Suprapubic skin (tissue), 4 donors: ENCODE results near the gene GRIA4. TPM values are rescaled to one million over a fixed set of nuclear protein-coding genes. Genes with fewer than 3 reads are reported as not detected.
"Not testable (repeated sequence)": the region's sequence is repeated elsewhere in the genome, so short reads cannot be mapped to it uniquely, and the experiment has no call there.

ENCODE experiments used
- DNase-seq, 2 donors: peaks; one replicate each; pipeline ENCODE4 v3.0.0-alpha.2; 2019; ENCODE audit warnings: low spot score in 2 of 2
- H3K27ac ChIP-seq: fragments of 200-600 bp; sonication (generic); one replicate; pipeline ENCODE4 v1.5.1; 2019
- H3K27me3 ChIP-seq: fragments of 200-600 bp; sonication (generic); one replicate; pipeline ENCODE4 v1.5.1; 2019
- H3K36me3 ChIP-seq: fragments of 200-600 bp; sonication (generic); one replicate; pipeline ENCODE4 v1.5.1; 2019
- H3K4me1 ChIP-seq: fragments of 200-600 bp; sonication (generic); one replicate; pipeline ENCODE4 v1.5.1; 2019
- H3K4me3 ChIP-seq: fragments of 200-600 bp; sonication (generic); one replicate; pipeline ENCODE4 v1.5.1; 2019; ENCODE audit warnings: mild to moderate bottlenecking
- H3K9me3 ChIP-seq: fragments of 200-600 bp; sonication (generic); one replicate; pipeline ENCODE4 v1.5.1; 2019
- CTCF ChIP-seq, 2 donors: fragments of 200-600 bp in 1 of 2; fragments of 450-650 bp in 1 of 2; sonication (generic) in 1 of 2; IDR thresholded peaks; one replicate each; pipeline ENCODE4 v1.5.1; 2016 to 2019; ENCODE audit warnings: antibody characterized with exemption in 2 of 2, mild to moderate bottlenecking in 1 of 2, moderate library complexity in 1 of 2
- EP300 ChIP-seq: sonication (generic); formaldehyde crosslinking; IDR thresholded peaks from one replicate; pipeline ENCODE4 v1.6.1; 2017; ENCODE audit warnings: antibody characterized with exemption
- POLR2A ChIP-seq, 2 donors: fragments of 450-650 bp; IDR thresholded peaks; one replicate each; pipeline ENCODE4 v1.6.1; 2017; ENCODE audit warnings: antibody characterized with exemption in 2 of 2, mild to moderate bottlenecking in 2 of 2, moderate library complexity in 2 of 2
- POLR2AphosphoS5 ChIP-seq, 3 donors: sonication (generic); formaldehyde crosslinking; IDR thresholded peaks; one replicate each; pipeline ENCODE4 v1.6.1; 2017; ENCODE audit warnings: antibody characterized with exemption in 3 of 3
- WGBS: methylation state at CpG from one replicate; pipeline ENCODE4 v1.1.5; 2018; 5-methylcytosine and 5-hydroxymethylcytosine counted together
- total RNA-seq, 4 donors: library from RNA; depleted of rRNA; stranded (reverse); fragments of >200 nt; gene quantifications; one replicate each; pipeline ENCODE4 v1.1.0, GENCODE V29; 2016

The GRIA4 gene
- total RNA-seq, 4 donors from 2014 or later, result 1.1 to 2.3 (median 1.8) TPM

GRCh38 chr11:105867742-105868141, 257.9 kb downstream of the GRIA4 start:
- no peaks in the 10 kb centered on the region for H3K36me3 ChIP-seq
- no peak for TF ChIP-seq CTCF (IDR thresholded peaks at IDR 0.05)
- TF ChIP-seq POLR2A (IDR thresholded peaks at IDR 0.05), result no peak
- TF ChIP-seq EP300, result no peak
- no peak for TF ChIP-seq POLR2AphosphoS5 (IDR thresholded peaks at IDR 0.05)

GRCh38 chr11:105868762-105869285, 259.0 kb downstream of the GRIA4 start:
- TF ChIP-seq POLR2AphosphoS5 (IDR thresholded peaks at IDR 0.05) (no peak), POLR2A (IDR thresholded peaks at IDR 0.05) (no peak), CTCF (IDR thresholded peaks at IDR 0.05) (no peak), EP300 (no peak)
- no peaks in the 10 kb centered on the region for H3K9me3 ChIP-seq
- H3K27me3 ChIP-seq, result no peaks in the 10 kb centered on the region
- DNase-seq, result no peak
- H3K4me3 ChIP-seq, result no peak overlapping the region
- H3K27ac ChIP-seq, result no peak overlapping the region
- WGBS, result 78% methylated on average over 4 of the region's 4 CpGs
- no peaks in the 10 kb centered on the region for H3K36me3 ChIP-seq
- H3K4me1 ChIP-seq, result no peaks in the 10 kb centered on the region

More at GRCh38 chr11:105867742-105868141, 257.9 kb downstream of the GRIA4 start:
- no peak for DNase-seq
- H3K27ac ChIP-seq, result no peak overlapping the region
- WGBS, result 58% methylated on average over 2 of the region's 2 CpGs
- no peaks in the 10 kb centered on the region for H3K27me3 ChIP-seq
- H3K9me3 ChIP-seq, result no peaks in the 10 kb centered on the region
- H3K4me1 ChIP-seq, result no peaks in the 10 kb centered on the region
- H3K4me3 ChIP-seq, result no peak overlapping the region

DNA sequence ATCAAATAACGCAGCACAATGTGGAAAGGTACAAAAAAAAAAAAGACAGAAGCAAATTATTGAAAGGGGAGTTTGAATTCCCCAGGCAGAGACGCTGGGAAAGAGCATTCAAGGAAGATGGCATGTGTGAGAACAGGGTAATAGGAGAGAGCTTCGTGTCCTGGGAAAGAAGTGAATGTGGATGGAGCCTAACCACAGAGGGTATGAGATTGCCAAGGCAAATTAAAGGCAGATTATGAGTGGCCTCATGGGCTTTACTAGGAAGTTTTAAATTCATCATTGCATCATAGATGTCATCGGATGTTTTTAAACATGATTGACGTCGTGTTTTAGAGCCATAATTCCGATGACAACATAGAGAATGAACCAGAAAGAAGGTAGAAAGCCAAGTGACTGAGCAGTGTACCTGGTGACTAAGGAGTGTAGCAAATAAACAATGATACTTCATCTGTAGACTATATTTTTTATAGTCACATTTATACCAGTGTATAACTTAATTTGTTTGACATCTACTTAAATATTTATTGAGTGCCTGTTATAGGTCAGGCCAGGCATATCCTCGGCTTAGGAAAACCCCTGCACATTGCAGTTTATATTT, 260.7 kb downstream of the GRIA4 start:
- WGBS, result 51% methylated on average over 8 of the region's 8 CpGs
- no peaks in the 10 kb centered on the region for H3K9me3 ChIP-seq

GRCh38 chr11:105878510-105878909, 268.6 kb downstream of the GRIA4 start:
- no peaks in the 10 kb centered on the region for H3K4me1 ChIP-seq
- WGBS, result 100% methylated on average over 1 of the region's 3 CpGs
- H3K27me3 ChIP-seq, result no peaks in the 10 kb centered on the region
- no peak for DNase-seq
- no peaks in the 10 kb centered on the region for H3K9me3 ChIP-seq
- no peak overlapping the region for H3K4me3 ChIP-seq
- H3K36me3 ChIP-seq, result no peaks in the 10 kb centered on the region
- no peak overlapping the region for H3K27ac ChIP-seq
- TF ChIP-seq EP300 (no peak), POLR2AphosphoS5 (IDR thresholded peaks at IDR 0.05) (no peak), CTCF (IDR thresholded peaks at IDR 0.05) (no peak), POLR2A (IDR thresholded peaks at IDR 0.05) (no peak)

More for the DNA sequence above, 260.7 kb downstream of the GRIA4 start:
- H3K36me3 ChIP-seq, result no peaks in the 10 kb centered on the region
- no peak for TF ChIP-seq EP300
- H3K27ac ChIP-seq, result no peak overlapping the region
- no peak overlapping the region for H3K4me3 ChIP-seq
- H3K4me1 ChIP-seq, result no peaks in the 10 kb centered on the region
- DNase-seq, result no peak
- H3K27me3 ChIP-seq, result no peaks in the 10 kb centered on the region

- H3K9me3 ChIP-seq, H3K27me3 ChIP-seq, H3K4me3 ChIP-seq, H3K4me1 ChIP-seq, DNase-seq, H3K27ac ChIP-seq, H3K36me3 ChIP-seq: not testable (repeated sequence)
- WGBS, result 95% methylated on average over 4 of the region's 5 CpGs
These were observed 269.1 kb downstream of the GRIA4 start for GRCh38 chr11:105878927-105879326.

- no peaks in the 10 kb centered on the region for H3K4me1 ChIP-seq
- no peak overlapping the region for H3K4me3 ChIP-seq
- no peaks in the 10 kb centered on the region for H3K9me3 ChIP-seq
- no peaks in the 10 kb centered on the region for H3K27me3 ChIP-seq
- no peak for DNase-seq
- no peak for TF ChIP-seq CTCF (IDR thresholded peaks at IDR 0.05)
- no peak for TF ChIP-seq POLR2AphosphoS5 (IDR thresholded peaks at IDR 0.05)
- no peak for TF ChIP-seq EP300
- no peak for TF ChIP-seq POLR2A (IDR thresholded peaks at IDR 0.05)
- no peak overlapping the region for H3K27ac ChIP-seq
- no peaks in the 10 kb centered on the region for H3K36me3 ChIP-seq
These were observed 271.2 kb downstream of the GRIA4 start for GRCh38 chr11:105881027-105881426.
